NCI-H345 treated with DMSO at 0.1 percent for 48 hours (cell line): ENCODE measurements around the gene D2HGDH.
"Not testable (repeated sequence)": the region's sequence is repeated elsewhere in the genome, so short reads cannot be mapped to it uniquely, and the experiment has no call there.

ENCODE experiments used
- DNase-seq: peaks from one replicate; lab custom pipeline; 2025; ENCODE audit not compliant: unreplicated experiment; lab: John Stamatoyannopoulos, UW

The D2HGDH gene

DNA sequence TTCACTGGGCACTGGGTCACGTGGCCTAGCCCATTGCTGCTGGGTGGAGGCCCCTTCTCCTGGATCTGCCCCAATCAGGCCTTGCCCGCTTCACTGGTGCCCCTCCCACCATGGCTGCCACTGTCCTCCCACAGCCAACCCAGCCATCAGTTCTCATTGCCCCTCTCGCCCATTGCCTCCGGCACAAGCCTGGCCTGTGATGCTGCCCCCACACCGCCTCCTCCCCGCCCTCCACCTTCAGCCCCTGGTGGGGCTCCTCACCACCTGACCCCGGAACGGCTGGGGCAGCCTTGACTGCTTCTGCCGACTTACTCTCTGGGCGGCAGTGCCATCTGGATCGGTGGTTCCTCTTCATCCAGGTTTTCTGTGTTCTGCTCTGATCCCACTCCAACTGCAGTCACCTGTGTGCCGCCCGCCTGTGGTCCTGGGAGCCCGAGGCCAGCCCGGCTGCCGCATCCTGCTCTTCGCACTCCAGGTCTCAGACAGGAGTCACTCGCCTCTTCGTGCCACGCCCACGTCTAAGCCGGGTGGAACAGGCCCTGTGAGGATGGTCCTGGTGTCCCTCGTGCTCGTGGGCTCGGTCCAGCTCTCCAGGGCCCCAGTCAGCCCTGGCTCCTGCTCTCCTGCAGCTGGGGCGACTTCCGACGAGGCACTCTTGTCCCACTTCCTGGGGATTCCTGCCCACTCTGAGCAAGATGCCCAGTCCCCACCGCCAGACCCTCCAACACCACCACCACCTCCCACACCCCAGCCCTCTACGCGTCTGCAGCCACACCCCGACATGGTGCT lies 14.2 kb downstream of the D2HGDH start:
- DNase-seq: no peak

DNA sequence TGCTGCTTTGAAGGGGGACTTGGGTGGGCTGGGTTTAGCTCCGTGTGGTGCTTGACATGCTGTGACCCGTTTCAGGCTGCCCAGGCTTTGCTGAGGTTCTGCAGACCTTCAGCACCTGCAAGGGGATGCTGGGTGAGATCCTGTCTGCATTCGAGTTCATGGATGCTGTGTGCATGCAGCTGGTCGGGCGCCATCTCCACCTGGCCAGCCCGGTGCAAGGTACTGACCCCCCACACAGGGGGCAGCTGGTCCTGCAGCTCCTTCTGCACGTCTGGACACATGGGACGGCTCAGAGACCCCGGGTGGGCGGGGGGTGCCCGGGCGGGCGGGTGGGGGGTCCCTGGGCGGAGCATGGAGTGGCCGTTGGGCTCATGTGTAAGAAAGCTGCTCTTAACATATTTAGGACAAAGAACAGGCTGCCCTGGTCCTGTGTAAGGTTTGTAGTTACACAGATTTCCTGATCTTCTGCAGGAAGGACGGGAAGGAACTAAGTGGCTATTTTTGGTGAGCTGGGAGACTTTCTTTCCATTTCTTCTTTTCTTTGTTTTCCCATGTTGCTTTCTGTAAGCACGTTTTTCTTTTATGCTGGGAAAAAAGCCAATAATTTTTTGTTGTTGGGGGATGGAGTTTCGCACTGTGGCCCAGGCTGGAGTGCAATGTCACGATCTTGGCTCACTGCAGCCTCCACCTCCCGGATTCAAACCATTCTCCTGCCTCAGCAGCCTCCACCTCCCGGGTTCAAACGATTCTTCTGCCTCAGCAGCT lies 15.8 kb downstream of the D2HGDH start:
- DNase-seq: no peak

DNA sequence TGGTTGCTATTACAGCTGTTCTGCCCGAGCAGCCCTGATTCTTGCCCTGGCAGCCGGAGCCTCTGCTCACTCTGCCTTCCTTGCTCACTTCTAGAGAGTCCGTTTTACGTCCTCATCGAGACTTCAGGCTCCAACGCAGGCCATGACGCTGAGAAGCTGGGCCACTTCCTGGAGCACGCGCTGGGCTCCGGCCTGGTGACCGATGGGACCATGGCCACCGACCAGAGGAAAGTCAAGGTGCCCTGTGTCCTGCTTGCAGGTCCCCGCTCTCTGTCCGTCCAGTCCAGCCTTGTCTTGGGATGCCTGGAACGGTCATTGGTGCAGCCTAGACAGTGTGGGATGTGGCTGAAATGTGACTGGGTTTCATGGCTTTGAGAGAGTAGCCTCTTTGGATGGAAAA lies 16.7 kb downstream of the D2HGDH start:
- no peak for DNase-seq

DNA sequence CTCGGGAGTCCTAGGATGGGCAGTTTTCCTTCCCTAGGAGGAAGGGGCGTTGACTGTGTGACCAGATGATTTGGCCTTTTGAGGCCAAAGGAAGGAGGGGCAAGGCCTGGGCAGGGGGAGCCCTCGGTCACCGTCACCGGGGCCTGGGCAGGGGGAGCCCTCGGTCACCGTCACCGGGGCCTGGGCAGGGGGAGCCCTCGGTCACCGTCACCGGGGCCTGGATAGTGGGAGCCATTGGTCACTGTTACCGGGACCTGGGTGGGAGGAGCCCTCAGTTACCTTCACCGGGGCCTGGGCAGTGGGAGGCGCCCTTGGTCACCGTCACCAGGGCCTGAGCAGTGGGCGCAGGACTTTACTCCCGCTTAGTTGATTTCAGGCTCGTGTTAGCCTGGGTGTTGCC lies 17.3 kb downstream of the D2HGDH start:
- DNase-seq: no peak

DNA sequence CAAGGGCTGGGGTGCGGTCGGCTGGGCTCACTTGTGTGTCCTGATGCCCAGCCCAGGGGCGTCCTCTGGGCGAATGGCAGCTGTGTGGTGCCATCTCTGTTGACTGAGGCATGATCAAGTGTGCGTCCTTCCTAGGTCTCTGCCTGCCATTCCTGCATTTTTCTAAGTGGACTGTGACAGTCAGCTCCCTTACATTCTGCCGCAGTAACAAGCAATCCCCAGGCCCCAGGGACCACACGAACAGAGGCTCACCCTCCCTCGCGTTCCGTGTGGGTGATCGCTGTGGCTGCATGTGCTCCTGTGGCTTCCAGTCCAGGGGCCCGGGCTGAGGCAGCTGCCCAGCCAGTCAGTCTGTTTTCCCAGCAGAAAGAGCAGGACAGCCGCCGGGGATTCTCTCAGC lies 17.8 kb downstream of the D2HGDH start:
- DNase-seq: no peak

DNA sequence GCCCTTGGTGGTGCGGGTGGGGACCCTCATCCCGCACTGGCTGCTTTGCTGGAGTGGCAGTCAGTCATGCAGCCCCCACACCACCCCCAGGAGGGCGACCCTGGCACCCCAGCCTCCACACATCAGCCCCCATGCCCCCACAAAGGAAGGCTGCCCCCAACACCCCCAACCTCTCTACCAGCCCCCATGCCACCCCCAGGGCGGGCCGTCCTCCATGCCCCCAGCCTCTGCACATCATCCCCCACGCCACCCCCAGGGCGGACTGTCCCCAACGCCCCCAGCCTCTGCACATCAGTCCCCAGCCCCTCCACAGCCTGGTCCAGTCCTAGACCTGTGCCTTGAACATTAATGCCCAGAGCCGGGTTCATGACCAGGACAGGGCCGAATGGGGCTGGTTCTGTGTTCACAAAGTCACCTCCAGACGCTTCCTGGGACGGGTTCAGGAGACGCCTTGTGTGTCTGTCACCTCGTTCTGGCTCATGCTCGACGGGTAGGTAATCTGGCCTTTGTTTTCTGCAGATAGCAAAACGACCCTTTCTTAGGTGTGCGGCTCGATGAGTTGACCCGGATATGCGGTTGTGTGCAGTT lies 18.4 kb downstream of the D2HGDH start:
- DNase-seq: no peak

DNA sequence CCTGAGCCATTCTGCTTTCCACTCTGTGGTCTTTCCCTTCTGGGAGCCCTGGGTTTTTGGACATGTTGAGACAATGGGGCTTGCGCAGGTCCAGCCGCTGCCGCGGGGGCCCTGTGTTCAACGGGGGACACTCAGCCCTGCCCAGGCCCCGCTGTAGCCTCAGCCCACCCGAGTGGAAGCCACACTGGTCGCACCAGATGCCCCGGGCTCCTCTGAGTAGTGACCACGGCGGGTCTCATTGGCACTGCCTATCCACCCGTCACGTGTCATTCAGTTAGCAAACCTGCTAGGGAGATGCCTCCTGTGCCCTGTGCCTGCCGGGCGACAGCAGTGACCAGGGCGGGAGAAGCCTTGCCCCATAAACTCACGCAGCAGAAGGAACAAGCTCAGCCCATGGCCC lies 19.1 kb downstream of the D2HGDH start:
- DNase-seq: no peak

DNA sequence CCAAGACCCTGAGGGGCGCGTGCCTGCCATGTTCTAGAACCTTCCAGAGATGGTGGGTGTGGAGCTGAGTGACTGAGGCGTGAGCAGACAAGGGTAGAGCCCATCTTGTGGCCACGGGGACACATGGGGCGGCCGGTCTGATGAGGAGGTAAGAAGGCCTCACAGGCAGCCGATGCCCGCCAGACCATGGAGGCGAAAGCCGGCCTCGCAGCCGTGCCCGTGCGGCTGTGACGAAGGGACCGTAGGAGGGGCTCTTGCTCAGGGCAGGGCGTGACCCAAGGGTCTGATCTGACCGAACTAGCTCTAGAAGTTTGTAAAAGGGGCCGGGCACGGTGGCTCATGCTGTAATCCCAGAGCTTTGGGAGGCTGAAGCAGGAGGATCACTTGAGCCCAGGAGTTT lies 19.6 kb downstream of the D2HGDH start:
- no peak for DNase-seq

DNA sequence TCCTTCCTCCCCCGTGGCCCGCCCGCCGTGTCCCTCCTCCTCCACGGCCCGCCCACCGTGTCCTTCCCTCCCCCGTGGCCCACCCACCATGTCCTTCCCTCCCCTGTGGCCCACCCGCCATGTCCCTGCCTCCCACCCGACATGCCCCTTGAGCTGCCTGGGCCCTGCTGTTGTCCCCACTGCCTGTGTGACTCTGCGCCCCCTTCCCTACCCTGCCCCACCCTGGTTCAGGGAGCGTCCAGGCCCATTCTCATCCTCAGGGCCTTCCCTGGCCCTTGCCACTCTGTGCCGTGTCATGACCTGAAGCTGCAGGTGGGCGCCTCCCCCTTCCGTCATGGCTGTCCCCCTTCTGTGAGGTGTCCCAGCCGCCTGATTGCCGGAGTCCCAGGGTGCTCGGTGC lies 20.7 kb downstream of the D2HGDH start:
- DNase-seq: no peak

DNA sequence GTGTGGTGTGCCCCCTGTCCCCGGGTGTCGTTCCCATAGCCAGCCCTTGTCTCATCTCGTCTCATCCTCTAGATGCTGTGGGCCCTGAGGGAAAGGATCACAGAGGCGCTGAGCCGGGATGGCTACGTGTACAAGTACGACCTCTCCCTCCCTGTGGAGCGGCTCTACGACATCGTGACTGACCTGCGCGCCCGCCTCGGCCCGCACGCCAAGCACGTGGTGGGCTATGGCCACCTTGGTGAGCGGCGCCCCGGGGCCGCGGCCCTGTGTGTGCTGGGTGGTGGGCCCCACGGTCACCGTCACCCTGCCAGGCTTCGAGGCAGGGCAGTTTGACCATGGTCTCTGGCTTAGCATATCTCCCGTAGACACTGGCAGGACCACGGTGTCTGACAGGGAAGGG lies 21.3 kb downstream of the D2HGDH start:
- no peak for DNase-seq

DNA sequence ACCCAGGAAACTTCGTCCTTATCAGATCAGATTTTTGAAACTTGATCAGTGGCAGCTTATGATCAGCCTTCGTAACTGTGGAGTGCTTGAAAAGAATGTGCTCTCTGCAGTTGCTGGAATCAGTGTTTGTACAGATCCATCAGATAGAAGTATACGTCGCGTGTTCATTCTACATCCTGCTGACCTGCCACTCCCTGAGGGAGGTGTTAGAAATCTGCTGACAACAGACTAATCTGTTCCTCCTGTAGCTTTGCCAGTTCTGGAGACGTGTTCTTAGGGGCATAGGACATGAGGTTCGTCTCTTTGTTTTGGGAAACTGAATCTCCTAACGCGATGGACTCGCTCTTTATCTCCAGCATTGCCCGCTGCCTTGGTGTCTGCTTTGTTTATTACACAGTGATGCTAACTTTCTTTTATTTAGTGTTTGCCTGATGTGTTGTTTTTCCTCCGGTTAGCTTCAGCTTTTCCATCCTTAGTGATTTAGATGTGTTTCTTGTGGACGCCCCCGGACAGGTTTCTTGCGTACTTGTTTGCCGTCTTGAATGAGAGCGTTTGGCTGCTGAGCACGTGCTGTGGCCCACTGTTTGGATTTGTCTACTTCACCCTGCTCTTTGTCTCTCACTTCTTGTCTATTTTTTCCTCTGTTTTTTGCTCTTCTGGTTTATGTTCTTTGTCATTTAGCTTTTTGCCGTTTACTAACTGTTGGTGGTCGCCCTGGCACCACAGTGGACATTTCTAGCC lies 24.8 kb downstream of the D2HGDH start:
- no peak for DNase-seq

DNA sequence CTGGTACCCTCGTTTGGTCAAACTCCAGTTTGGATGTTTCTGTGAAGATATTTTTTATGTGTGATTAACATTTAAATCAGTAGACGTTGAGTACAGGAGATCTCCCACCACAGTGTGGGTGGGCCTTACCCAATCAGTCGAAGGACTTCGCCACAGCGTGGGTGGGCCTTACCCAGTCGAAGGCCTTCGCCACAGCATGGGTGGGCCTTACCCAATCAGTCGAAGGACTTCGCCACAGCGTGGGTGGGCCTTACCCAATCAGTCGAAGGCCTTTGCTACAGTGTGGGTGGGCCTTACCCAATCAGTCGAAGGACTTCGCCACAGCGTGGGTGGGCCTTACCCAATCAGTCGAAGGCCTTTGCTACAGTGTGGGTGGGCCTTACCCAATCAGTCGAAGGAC lies 25.5 kb downstream of the D2HGDH start:
- not testable (repeated sequence) for DNase-seq

DNA sequence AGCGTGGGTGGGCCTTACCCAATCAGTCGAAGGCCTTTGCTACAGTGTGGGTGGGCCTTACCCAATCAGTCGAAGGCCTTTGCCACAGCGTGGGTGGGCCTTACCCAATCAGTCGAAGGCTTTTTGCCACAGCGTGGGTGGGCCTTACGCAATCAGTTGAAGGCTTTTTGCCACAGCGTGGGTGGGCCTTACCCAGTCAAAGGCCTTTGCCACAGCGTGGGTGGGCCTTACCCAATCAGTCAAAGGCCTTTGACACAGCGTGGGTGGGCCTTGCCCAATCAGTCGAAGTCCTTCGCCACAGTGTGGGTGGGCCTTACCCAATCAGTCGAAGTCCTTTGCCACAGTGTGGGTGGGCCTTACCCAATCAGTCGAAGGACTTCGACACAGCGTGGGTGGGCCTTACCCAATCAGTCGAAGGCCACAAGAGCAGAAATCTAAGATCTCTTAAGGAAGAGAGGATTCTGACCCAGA lies 25.9 kb downstream of the D2HGDH start:
- DNase-seq: no peak

DNA sequence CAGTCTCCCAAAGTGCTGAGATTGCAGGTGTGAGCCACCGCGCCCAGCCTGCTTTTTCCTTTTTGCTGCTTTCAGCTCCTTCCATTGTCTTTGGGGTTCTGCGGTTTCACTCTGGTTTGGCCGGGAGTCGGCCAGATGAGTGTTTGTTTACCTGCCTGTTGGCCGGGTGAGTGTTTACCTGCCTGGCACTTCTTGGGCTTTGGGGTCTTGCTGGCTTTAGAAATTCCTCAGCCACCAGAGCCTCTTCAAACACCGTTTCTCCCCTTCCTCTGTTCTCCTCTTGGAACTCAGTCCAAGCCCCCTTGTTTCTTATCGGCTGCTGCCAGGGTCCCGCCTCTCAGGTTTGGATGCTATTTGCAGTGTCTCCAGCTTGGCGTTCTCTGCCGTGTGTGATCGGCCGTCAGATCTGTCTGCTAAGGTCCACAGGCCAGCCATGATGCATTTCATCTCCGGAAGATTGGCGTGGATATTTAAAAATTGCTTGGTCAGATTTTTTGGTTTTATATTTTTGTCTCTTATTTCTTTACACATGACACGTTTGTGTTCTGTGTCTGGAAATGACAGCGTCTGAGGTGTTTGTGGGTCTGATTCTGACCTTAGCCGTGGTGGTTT lies 28.0 kb downstream of the D2HGDH start:
- DNase-seq: no peak

DNA sequence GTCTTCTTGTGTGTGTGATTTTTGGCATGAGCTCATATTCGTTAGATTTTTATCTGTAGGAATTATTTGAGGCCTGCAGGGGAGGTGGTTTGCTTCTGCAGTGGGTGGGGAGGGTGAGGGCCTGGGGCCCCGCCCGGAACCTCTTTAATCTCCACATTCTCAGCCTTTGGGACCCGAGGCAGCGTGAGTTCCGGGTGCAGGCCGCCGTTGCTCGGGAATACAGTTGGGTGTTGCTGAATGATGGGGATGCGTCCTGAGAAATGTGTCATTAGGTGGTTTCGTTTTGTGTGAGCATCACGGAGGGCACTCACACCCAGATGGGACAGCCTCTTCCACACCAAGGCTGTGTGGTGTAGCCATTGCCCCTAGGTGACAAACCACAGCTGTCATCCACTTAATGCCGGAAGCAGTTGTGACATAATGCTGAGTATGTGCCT lies 28.5 kb downstream of the D2HGDH start:
- DNase-seq: no peak

DNA sequence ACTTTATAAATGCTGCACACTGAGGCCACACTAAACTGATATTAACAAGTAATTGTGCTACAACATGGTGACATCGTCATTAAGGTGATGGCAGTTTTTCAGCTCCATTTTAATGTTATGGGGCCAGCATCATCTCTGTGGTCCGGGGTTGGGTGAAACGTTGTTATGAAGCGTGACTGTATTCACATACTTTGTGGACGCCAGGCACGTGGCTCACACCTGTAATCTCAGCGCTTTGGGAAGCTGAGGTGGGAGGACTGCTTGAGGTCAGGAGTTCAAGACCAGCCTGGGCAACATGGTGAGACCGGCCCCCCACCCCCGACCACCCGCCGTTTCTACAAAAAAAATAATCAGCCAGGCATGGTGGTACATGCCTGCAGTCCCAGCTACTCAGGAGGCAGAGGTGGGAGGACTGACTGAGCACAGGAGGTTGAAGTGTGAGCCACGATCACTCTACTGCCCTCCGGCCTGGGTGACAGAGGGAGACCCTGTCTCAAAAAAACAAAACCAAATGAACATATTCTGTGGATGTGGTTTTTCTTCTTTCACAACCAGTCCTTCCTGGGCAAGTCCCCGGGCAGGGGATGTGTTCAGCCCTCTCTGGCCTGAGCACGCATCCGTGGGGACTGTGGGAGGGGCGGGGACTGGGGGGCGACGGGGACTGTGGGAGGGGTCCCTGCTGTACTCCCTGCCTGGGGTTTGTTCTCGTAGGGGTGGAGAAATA lies 29.3 kb downstream of the D2HGDH start:
- DNase-seq: no peak

DNA sequence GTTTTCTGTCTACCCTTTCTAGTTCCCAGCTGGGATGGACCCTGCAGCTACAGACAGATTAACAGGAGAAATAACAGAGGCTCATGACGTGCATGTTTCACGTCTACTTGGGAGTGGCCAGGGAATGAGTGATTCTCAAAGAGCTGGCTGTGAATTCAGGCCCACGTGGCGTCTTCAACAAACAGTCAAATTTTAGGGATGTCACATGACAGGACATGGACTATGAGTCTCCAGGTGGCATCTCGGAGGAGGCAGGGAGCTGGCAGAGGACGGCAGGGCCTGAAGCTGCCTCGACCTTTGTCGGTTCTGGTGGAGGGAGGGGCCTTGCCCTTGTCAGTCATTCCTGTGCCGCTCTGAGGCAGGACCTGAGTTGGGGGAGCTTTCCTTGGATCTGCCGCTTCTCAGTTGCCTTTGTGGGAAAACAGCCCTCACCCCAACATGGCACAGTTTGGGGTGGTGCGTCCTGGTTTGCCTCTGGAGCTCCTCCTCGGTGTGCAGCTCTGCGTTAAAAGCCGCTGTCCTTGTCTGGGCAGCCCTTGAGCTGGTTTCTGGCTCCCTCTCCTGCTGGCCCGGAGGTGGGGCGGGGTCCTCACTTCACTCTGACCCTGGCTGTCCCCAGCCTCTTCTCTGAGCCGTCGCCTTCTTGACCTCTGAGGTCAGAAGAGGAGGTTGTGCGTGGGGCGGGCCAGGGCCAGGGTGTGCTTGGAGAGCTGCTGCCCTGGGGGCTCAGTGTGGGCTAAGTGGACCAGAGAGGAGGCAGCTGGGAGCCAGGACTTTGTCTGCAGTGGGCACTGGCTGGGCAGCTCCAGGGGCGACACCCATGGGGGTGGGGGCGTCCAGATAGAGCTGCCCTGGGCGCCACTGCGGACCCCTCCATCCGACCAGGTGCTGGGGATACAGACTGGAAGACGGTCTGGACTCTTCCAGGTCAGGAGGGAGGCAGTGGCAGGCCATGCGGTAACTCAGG lies 30.1 kb downstream of the D2HGDH start:
- DNase-seq: no peak

DNA sequence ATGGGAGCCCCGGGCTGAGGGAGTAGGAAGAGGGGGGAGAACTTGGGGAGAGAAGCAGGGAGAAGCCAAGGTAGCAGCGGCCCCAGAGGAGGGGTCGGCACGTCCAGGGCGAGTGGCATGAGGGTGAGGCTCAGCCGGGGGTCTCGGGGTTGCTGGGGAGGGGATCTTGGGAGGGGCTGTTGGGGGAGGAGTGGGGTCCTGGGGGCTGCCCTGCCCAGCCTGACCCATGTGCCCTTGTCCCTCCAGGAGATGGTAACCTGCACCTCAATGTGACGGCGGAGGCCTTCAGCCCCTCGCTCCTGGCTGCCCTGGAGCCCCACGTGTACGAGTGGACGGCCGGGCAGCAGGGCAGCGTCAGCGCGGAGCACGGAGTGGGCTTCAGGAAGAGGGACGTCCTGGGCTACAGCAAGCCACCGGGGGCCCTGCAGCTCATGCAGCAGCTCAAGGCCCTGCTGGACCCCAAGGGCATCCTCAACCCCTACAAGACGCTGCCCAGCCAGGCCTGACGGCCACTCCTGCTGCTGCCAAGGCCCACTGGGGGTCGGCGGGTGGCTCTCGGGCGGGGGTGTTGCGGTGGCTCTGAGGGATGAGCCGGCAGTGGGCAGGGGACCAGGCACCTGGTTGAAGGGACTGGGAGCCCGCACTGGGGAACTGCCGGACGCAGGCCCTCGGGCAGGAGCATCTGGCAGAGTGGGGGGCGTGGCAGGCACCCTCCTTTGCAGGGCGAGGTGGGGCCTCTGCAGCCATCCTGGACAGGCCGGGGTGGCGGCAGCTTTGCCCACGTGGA lies 33.2 kb downstream of the D2HGDH start:
- DNase-seq: no peak
